Measurements from ENCODE around the gene MRPL55.
"Not testable (repeated sequence)": the region's sequence is repeated elsewhere in the genome, so short reads cannot be mapped to it uniquely, and the experiment has no call there.

Gene MRPL55

GRCh38 chr1:228120351-228120750 is 11.3 kb upstream of the MRPL55 start:
- no peak for DNase-seq

DNA sequence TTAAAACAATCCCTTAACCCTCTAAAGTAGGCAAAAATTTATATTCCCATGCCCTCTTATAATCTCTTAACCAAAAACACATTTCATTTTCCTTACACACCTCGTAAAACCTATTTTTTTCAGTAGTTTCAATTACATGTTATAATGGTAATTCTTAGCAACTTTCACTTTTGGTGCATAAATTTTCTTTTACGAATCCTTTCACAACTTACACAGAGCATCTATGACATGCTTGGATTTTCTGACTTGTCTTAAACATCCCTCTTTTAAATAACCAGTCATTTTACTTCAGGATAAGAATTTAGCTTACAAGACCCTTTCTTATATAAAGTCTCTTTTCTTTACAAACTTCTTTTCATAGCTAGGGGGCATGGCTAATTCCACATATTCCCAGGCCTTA is 8.9 kb upstream of the MRPL55 start:
- DNase-seq = no peak

DNA sequence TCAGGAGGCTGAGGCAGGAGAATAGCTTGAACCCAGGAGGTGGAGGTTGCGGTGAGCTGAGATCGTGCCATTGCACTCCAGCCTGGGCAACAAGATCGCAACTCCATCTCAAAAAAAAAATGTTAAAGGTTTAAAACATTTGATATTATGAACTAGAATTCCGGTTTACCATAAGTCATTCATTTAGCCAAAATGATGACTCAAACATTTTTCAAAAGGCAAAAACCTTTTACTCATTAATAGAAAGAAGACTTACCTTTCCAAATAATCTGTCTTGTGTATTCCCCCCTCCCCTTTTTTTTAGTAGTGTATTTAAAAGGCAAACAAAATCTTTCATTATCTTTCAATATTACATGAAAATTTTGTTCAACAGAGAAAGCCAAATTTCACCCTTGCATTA is 8.2 kb upstream of the MRPL55 start:
- no peak for DNase-seq

DNA sequence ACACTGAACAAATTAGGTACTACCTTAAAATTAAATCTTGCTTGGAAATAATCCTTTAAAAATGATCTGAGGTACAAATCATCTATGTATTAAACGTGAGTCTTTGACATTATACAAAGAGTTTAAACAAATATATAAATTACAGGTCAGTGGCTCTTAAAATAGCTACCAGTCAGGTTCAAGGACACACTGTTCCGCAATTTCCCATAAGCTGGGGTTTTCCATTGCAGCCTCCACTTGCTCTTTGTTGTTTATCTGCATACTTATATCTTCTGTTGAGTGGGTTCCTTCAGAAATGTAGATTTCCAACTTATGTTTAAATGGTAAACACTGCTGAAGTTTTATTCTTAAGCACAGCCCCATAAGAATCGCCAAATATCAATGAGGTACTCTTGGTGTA is 5.7 kb upstream of the MRPL55 start:
- DNase-seq = no peak

DNA sequence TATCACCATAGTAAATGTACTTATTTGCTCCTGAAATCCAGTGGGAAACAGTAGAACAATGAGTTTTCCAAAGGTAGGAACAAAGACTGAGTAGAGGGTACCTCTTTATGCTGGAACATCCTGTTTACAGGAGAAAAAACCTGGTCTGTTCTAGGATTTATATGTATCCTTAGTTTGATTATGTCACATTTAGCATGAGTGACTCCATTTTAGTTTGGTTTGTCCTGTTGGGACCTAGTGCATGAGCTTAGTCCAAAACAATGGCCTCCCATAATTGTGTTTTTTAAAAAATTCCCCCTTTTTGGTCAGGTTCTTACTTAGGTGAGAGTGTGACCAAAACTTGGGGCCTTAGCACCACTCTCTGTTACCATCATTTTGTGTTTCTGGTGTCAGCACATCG is 3.5 kb upstream of the MRPL55 start:
- no peak for DNase-seq

GRCh38 chr1:228112167-228112566 is 3.1 kb upstream of the MRPL55 start:
- DNase-seq = no peak

GRCh38 chr1:228111315-228111714 is 2.2 kb upstream of the MRPL55 start:
- DNase-seq = not testable (repeated sequence)

DNA sequence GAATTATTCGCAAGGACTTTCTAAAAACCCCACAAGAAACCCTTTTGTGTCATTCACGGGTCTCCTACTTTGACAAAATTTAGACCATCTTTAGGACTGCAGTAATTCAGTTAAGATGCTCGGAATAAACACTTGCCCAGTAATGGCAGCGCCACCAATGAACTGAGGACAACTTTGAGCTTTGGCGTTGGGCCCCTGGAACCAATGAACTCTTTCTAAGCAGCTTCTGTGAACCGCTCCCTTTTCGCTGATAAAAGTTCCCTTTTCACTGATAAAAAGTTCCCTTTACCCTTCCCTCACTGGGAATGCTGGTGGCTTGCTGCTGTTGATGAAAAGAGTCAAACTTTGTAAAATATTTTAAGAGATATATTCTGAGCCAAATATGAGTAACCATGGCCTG is 1.5 kb upstream of the MRPL55 start:
- DNase-seq = no peak

DNA sequence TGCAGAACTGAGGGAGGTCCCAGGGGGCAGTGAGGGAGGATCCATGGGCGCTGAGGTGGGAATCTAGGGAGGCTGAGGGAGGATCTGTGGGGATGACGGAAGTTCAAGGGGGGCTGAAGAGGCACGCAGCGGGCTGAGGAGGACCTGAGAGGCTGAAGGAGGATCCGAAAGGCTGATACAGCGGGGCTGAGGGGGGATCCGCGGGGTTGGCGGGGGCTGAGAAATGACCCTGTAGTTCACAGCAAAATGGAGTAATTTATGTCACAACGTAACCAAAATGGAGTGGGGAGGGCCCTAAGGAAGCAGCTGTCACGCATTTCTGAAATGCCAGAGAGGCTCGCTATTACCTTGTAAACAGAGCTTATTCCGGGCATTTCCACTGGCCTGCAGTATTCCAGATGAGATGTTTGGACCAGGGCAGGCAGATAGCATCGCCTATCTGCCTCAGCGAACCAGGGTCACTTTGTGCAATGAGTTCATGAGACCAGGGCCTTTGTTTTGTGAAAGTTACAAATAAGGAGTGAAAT is 926 bp upstream of the MRPL55 start:
- no peak for DNase-seq

- no peak for DNase-seq
Measured at GRCh38 chr1:228108742-228109072, 392 bp downstream of the MRPL55 start.

DNA sequence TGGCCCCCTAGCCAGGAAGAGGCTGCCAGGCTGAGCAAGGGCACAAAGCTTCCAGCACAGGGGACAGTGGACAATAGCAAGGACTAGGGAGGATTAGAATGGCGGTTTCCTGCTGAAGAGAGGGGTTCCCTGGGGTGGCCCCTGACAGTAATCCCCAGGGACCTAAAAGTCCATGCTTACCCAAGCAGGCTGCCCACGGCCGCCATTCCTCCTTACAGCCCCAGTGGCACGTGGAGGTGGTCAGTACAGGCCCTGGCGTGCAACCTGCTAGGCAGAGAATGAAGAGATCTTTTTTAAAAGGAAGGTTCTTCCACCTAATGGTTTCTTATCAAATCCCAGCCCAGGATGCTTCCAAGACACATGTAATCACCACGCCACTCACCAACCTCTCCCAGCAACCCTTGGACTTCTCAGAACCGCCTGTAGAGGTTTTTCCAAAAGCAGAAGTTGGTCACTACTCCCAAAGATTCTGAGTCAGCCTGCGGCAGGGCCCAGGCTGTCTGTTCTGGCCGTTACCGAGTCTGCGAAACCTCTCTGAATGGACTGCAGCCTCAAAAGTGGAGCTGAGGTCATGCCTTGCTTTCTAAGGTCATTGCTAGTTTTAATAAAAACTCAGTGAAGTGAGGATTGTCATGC is 926 bp downstream of the MRPL55 start:
- no peak for DNase-seq

- no peak for DNase-seq
Measured at GRCh38 chr1:228107636-228108035, 1.5 kb downstream of the MRPL55 start.

DNA sequence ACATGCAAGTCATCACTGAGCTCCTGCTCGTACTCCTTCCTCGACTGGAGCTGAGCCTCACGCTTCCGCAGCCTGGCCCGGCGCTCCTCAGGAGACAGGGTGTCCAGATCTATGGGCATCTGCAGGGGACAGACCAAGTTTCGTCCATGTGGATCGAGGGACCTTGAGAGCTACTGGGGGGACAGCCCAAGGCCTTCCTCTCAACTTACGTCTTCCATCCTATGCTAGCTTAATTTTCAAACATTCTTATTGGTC is 2.4 kb downstream of the MRPL55 start:
- no peak for DNase-seq

GRCh38 chr1:228105996-228106799 is 2.9 kb downstream of the MRPL55 start:
- DNase-seq = no peak

GRCh38 chr1:228105270-228105995 is 3.7 kb downstream of the MRPL55 start:
- DNase-seq = no peak

DNA sequence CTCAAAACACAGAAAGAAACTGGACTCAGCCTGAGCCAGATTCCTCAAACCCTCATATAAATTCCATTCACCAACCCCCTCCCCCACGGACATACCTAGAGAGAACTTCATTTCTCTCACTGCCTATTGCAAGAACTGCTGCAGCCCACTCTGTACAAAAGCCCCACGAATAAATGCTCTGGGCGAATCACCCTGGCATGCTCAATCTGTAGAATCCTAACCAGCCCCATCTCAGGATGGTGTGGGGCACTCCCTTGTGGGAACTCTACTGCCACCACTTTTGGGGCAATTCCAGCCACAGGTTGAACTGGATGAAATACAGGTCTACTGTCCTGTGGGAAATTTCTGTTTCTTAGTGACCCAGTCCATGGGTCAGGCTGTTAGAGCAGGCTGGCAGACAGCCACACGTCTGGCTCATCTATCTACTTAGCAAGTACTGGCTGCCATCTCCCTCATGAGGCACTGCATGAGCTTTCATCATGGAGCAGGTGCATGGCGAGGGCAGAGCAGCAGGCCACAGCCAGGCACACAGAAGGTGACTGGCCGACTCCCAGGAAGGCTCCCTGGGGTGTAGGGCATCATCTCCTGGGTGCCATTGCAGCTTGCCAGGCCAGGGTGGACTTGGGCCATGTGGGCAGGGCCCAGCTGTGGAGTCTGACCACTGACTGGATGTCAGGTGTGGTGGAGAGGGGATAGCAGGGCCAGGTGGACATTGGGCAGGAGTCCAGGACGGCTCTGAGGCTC is 4.4 kb downstream of the MRPL55 start:
- no peak for DNase-seq

DNA sequence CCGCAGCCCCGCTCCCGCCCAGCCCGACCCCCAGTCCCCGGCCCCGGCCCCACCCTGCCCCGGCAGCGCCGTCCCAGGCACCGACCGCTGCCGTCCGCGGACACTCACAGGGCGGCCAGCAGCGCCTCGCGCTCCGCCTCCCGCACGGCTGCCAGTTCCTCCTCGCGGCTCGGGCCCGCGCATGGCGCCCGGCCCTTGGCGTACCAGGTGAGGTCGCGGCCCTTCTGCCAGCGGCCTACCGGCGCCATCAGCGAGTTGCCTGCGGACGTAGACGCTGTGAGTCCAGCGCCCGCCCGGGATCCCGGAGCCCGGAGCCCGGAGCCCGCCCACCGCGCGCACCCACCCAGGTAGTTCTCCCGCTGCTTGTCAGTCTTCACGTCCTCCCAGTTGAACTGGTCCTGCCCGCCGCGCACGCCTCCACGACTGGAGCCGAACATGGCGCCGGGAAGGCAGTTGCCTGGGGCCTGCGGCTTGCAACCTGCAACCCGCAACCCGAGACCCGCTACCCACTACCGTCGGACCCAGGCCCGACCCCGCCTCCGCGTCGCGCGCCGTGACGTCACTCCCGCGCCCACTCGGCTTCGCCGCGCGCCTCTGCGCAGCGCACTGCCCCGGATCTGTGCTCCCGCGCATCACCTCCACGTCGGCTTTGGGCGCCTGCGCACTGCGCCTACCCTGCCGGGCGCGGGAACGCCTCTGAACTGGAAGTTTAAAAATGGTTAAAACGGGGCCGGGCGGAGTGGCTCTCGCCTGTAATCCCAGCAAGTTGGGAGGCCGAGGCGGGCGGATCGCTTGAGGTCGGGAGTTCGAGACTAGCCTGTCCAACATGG is 6.1 kb downstream of the MRPL55 start, which contains the start of gene C1orf35:
C1orf35 (minus strand) TSS at position 535 of the 830 bp plus-strand sequence; CDS start at position 437, 98 bp downstream.
- DNase-seq = peak; percentile 81

- DNase-seq = no peak
Measured at GRCh38 chr1:228101994-228102790, 6.9 kb downstream of the MRPL55 start.

DNA sequence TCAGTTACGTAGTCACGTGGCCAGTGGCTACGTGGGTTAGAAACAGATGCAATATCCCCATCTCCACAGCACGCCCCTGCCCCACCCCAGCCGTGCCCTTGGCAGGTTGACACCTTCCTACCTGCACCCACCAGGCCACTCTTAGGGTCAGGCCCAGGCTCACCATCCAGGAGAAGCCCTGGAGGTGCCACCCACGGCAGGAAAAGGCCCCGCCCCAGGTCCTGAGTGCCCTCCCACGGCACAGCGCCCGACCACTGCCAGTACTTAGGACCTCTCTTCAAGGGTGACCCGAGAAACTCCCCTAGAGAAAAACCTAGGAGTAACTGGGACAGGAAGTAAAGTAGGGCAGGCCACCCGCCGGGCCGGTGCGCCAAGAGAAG is 7.5 kb downstream of the MRPL55 start:
- no peak for DNase-seq

DNA sequence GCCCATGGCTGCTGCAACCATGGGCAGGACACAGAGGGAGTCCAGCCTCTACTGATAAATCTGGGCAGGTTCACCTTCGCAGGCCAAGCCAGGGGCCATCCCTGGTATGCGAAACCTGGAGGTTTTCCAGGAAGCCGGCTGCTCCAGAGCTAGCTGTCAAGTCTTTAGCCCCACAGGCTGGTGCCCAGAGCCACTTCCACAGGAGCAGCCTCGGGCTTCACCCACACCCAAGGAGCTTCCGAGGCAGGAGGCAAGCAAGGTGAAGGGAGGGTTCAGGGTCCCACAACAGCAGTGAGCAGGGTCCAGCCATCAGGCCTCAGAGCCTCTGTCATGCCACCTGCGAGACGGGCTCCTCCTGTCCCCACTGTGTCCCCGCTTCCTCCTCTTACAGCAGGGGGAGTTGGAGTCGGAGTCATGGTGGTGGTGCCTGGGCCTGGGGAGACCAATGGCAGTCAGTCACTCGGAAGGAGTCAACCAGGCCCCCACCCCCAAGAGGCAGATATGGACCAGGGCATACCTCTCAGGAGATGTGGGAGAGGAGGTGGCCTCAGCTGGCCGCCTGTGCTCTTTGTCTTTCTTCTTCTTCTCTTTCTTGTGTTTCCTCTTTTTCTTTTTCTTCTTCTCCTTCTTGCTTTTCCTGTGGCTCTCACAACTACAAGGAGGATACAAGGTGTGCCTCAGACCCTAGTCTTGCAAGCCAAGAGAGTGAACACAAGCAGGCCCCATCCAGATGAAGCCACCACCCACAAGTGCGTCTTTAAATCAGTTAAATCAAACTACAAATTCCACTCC is 8.1 kb downstream of the MRPL55 start:
- DNase-seq = no peak

GRCh38 chr1:228099331-228099732 is 9.8 kb downstream of the MRPL55 start:
- DNase-seq = no peak

Measured in NCI-H1694 (cell line).